DMS 273 (cell line): Measurements from ENCODE around the gene HACD3.
A peak's percentile ranks its signal among the peaks of the same experiment; 100 is the strongest.

Experiments
- DNase-seq: peaks from one replicate; lab custom pipeline; 2025; ENCODE audit not compliant: unreplicated experiment; lab: John Stamatoyannopoulos, UW

HACD3 gene

DNA sequence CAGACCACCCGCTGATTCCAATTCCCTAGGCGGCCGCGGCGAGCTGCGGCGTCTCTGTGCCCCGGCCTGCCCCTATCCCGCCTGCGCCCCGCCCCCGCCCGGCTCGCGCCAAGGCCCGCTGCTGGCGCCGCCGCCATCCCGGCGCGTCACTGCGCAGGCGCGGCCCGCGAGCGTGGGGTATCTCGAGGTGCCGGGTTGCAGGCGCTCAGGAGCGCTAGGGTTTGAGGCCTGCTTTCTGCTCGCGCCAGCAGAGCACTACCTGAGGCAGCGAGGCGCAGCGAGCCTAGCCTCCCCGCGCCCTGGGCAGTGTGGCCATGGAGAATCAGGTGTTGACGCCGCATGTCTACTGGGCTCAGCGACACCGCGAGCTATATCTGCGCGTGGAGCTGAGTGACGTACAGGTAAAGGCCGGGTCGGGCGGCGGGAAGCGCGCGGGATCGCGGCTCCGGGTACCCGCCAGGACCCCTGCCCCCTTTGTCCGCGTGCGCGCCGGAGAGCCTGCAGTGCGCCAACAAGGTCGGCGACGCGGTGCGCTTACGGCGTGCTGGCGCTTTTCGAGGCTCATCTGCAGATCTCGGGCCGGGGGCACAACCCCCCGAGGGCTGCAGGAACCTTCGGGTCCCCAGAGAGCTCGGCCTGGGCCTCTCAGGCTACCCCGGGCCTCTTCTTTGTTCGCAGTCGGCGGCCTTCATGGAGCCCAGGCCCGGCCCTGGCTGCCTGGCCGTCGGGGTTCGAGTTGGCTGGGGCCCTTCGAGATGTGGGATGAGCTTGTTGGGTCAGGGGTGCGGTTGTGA is at the start of gene HACD3:
Gene HACD3 (plus strand): TSS at position 146 of the 794 bp plus-strand sequence. CDS start 169 bp downstream, at position 315.
- DNase-seq = peak; percentile 90

GRCh38 chr15:65484876-65485275 is 45.4 kb upstream of the HACD3 start:
- no peak for DNase-seq

DNA sequence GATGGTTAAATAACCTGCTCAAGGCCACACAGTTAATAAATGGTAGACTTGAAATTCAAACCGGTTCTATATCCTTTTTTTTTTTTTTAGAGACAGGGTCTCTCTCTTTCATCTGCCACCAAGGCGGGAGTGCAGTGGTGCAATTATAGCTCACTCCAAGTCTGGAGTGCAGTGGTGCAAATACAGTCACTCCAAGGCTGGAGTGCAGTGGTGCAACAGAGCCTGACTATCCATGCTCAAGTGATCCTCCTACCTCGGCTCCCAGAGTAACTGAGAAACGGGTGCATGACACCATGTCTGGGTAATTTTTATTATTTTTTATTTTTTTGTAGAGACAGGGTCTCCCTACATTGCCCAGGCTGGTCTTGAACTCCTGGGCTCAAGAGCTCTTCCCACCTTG is 36.2 kb upstream of the HACD3 start:
- no peak for DNase-seq

DNA sequence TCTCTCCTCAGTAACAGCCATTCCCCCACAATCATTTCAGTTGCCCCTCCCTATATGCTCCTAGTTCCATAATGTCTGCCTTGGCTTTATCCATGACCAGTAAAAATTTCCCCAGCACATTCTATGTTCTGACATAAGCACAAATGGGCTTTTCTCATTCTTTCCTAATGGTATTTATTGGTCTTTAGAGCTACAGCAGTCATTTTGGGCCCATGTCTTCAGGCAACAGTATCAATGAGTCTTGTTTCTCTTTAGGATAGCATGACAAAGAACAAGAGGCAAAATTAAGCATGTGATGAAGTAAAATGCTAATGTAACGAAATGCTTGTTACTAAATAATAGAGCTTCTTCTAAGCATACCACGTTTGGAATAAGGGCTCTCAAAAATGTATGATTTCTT is 20.9 kb upstream of the HACD3 start:
- no peak for DNase-seq

GRCh38 chr15:65512189-65512588 is 18.1 kb upstream of the HACD3 start:
- no peak for DNase-seq

- DNase-seq = no peak
These were observed 17.4 kb upstream of the HACD3 start for GRCh38 chr15:65512807-65513416.

- DNase-seq = peak; percentile 95
These were observed 13.0 kb upstream of the HACD3 start, which contains the start of gene DPP8 for GRCh38 chr15:65516997-65517865. Gene DPP8 (minus strand): TSS chr15:65517689. CDS start chr15:65512553, 5,136 bp downstream.

DNA sequence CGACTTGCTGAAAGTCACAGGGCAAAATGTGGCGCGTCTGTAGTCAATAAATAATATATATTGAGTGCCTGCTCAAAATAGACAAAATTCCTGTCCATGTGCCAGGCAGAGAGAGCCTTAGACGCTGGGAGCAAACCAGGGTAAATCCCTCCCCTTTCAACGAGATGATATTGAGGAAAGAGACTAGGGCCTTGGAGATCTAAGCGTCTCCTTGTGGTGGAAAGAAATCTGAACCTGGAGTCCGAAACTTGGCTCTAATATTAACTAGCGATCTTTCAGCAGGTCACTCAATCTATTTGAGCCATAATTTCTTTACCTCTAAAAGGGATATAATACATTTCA is 12.4 kb upstream of the HACD3 start:
- DNase-seq = no peak

GRCh38 chr15:65518633-65519285 is 11.5 kb upstream of the HACD3 start:
- no peak for DNase-seq

DNA sequence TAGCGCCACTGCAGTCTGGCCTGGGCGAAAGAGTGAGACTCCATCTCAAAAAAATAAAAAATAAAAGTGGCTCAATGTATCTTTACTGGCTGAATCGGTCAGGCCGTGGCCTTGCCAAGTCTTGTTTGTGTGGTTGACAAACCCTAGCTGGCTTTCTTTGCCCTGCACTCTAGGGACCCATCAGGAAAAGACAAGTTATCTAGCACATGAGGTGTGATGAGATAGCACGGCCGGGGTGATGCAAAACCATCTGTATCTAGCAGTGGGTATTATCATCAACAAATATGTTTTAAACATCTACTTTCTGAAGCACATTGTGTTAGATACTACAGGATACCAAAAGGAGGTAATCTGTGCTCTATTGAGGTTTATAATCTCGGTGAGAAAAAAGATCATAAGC is 8.9 kb upstream of the HACD3 start:
- DNase-seq = no peak

DNA sequence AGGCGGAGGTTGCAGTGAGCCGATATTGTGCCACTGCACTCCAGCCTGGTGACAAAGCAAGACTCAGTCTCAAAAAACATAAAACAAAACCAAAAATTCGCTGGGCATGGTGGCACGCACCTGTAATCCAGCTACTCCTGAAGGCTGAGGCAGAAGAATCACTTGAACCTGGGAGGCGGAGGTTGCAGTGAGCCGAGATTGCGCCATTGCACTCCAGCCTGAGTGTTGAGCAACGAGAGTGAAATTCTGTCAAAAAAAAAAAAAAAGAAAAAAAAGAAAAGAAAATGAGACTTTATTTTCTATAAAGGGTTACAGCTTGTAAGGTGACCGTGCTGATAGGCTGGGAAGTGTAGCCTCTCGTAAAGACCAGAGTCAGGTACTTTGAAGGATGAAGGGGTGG is 6.0 kb upstream of the HACD3 start:
- DNase-seq = no peak

DNA sequence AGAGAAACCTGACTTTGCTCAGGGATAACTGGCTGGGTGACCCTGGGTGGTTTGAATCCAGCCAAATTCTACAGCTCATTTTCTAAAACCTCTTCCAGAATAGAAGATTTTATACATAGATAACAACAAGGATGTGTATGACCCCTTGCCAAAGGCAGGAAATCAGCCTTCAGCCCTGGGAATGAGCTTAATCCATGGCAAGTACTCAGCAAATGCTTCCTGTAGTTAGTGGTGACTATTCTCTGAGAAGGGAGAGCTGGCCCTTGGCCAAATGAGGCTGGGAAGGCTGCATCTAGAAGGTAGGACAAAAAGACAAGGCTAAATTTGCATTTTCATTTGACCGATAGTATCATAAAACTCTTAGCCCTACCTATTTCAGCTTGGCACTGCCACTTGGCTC is 4.6 kb upstream of the HACD3 start:
- DNase-seq = peak; percentile 18

DNA sequence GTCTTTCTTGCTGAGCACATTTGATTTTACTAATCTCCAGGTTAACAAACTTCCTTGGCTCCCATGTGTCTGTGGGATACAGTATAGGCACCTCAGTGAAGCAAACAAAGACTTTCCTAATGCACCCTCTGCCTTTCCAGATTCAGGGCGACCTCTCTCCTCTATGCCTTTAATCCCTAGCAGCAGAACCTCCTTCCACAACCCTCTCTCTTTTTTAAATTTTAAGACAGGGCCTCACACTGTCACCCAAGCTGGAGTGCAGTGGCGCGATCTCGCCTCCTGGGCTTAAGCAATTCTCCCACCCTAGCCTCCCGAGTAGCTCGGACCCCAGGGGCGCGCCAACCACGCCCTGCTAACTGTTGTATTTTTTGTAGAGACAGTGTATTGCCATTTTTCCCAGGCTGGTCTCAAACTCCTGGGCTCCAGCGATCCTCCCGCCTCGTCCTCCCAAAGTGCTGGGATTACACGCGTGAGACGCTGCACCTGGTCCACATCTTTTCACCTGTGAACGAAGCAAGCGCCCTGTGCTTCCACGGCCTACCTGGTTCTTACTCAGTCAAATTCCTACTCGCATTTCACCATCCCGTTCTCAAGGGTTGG is 1.7 kb upstream of the HACD3 start:
- no peak for DNase-seq

DNA sequence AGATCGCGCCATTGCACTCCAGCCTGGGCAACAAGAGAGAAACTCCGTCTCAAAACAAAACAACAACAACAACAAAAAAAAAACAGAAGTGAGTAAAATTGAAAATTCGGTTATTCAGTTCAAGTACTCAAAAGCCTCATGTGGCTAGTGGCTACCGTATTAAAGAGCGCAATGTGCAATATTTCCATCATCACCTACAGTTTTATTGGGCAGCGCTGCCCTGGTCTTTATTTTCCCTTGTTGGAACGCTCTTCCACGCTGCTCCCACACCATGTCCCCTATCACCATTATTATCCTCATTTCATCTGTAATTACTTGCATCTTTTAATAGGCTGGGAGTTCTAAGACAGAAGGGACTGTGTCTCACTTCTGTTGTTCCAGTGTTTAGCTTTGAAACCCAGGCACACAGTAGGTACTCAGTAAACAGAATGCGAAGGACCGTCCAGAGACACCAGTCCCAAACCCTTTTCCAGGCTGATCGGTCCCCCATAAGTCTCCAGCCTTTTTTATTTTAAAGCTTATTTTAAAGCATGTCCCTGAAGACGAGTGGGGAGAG is 423 bp upstream of the HACD3 start:
- no peak for DNase-seq

GRCh38 chr15:65532738-65533051 is 2.4 kb downstream of the HACD3 start:
- no peak for DNase-seq

GRCh38 chr15:65533057-65533756 is 2.9 kb downstream of the HACD3 start:
- DNase-seq = no peak

DNA sequence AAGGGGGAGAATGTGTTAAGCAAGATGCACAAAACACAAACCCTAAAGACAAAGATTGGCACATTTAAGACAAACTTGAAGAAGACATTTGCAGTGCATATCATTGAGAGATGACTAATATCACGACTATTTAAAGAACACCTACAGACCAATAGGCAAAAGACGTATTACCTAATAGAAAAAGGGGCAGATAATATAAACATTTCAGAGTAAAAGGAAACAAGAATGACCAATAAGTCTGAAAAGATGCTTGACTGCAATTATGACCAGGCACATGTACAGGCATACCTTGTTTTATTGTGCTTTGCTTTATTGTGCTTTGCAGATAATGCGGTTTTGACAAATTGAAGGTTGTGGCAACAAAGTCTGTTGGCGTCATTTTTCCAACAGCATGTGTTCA is 4.9 kb downstream of the HACD3 start:
- no peak for DNase-seq

- DNase-seq = no peak
These were observed 10.1 kb downstream of the HACD3 start for GRCh38 chr15:65540314-65540713.

DNA sequence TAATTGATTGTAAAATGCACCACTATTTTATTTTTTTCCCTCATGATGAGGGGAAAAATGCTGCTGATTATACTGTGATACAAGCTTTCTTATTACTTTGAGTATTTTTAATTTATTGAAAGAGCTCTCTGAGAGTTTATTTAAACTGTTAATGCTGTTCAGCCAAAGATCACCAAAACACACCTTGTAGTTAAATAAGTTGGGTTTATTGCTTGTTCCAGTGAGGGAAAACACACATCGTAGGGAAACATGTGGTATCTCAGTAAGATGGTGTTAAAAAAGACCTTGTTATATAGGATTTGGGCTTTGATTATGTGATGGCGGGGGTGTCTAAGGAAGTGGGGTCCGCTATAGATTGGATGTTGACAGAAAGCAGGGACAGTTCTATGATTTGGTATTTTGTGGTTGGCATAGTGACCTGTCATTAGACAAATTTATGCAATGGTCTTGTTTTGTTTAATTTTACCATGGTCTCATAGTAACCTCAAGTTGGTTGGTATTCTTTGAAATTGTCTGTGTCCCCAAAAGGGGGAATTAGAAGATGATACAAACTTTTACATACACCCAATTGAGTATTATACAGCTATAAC is 11.1 kb downstream of the HACD3 start:
- no peak for DNase-seq

DNA sequence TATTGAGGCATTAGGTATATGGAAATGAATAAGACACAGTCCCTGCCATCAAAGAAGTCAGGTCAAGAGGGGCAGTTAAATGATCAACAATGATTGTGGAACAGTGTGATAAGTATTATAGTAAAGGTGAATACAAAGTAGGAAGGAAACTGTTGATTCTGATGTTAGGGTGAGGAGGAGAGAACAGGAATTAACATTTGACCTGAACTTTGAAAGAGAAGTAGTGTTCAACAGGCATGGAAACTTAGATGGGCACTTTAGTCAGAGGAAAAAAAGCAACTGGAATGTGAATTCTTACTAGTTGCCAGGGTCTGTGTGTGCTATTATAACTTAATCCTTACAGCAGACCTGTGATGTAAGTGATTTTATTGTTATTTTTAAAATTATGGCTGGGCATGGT is 17.6 kb downstream of the HACD3 start:
- no peak for DNase-seq
